Right cardiac atrium (tissue), 5 donors: Measurements from ENCODE around the gene STK39. TPM values are rescaled to one million over a fixed set of nuclear protein-coding genes. Genes with fewer than 3 reads are reported as not detected.
"Not testable (repeated sequence)": the region's sequence is repeated elsewhere in the genome, so short reads cannot be mapped to it uniquely, and the experiment has no call there.

Experiments used
- ATAC-seq, 2 donors: fragments of 200-7000 bp; cut with Tn5 transposase; one replicate each; pipeline versions ENCODE4 v1.8.0 to v1.9.1; 2020; ENCODE audit warnings: moderate library complexity in 2 of 2, mild to moderate bottlenecking in 1 of 2
- DNase-seq, 3 donors: peaks; one replicate each; pipeline ENCODE4 v3.0.0-alpha.2; 2020
- H3K27ac ChIP-seq: one replicate; pipeline ENCODE4 v1.5.1; 2013; ENCODE audit warnings: mild to moderate bottlenecking, low read length, control low read depth, moderate library complexity
- H3K27me3 ChIP-seq: one replicate; pipeline ENCODE4 v1.6.1; 2013; ENCODE audit not compliant: control insufficient read depth, insufficient read depth
- H3K4me1 ChIP-seq: one replicate; pipeline ENCODE4 v1.6.1; 2013; ENCODE audit warnings: low read length; ENCODE audit not compliant: control insufficient read depth, insufficient read depth
- H3K4me3 ChIP-seq: one replicate; pipeline ENCODE4 v1.5.1; 2013; ENCODE audit warnings: low read length, control low read depth
- H3K9me3 ChIP-seq: one replicate; pipeline ENCODE4 v1.6.1; 2013; ENCODE audit warnings: low read length; ENCODE audit not compliant: control insufficient read depth
- WGBS: extraction: QIAGEN DNeasy Blood & Tissue Kit; methylation state at CpG from one replicate; pipeline ENCODE4 v1.1.7; 2013; 5-methylcytosine and 5-hydroxymethylcytosine counted together
- intact Hi-C, 4 donors: fragments of 100-400 bp; cut with DNase I; formaldehyde crosslinking; loops; one replicate each; pipeline versions ENCODE4 v1.11.0 to v1.14.0; 2022 to 2023
- polyA plus RNA-seq: library from polyadenylated mRNA; stranded (reverse); fragments of 200-250 nt; gene quantifications from one replicate; pipeline ENCODE4 v1.2.3, GENCODE V29; 2013
- total RNA-seq, 4 donors: library from RNA; stranded (reverse); fragmentation: NEBNext Ultra II Directional; extraction: Animal tissue kit (Norgen Biotek cat#: 25700); gene quantifications; one replicate each; pipeline ENCODE4 v1.2.1, GENCODE V29; 2021
- donor health status: healthy with polysubstance abuse.
- donor health status: DM: no; HTN: yes; CAD: no.
- donor health status: DM: no; HTN: no; CAD: no.
- donor health status: DM: no; HTN: yes; CAD: no; lungs with severe emphysema.
- donor health status: DM: yes; HTN: yes; CAD: no.

The STK39 gene
- total and polyA plus RNA-seq, 5 donors, result 9.0 to 10.5 (median 10.2) TPM

DNA sequence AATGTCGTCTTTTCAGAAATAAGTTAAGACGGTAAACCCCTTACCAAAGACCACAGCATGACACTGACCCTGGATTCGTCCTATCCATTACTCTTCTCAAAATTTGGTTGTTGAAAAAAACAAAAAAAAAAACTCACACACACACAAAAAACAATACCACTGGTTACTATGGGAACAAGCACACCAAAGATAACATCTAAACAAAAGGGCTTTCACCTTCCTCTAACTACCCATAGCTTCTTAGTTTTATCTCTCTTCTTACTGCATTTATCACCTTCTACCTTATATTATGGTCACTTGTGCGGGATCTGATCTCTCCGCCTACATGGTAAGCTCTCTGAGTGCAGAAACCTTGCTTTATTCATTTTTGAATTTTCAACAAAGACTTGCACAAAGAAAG, 192.7 kb downstream of the STK39 start:
- H3K4me3 ChIP-seq, result no peak overlapping the region
- intact Hi-C loops, result no loop called here
- 85% methylated on average over 5 of the region's 5 CpGs for WGBS

DNA sequence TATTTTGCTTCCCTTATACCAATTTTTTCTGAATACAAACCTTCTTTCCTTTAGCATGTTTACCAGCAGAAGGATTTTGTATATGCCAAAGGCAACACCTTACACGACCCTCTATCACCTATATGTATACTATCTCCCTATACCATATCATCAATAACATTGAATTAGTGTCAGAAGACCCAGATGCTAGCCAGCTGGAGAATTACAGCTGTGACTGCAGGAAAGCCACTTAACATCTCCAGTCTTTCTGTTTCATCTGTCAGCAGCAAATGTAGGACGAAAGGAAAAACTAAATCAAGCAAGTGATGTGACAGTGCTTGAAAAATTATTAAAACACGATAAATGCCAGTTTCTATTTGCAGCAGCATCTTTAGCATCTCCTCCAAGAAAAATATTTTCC, 193.7 kb downstream of the STK39 start:
- intact Hi-C loops, result no loop called here
- H3K4me3 ChIP-seq, result no peak overlapping the region
- 80% methylated on average over 3 of the region's 3 CpGs for WGBS

More for the DNA sequence above, 192.7 kb downstream of the STK39 start:
- Histone ChIP-seq H3K9me3 (no peaks in the 10 kb centered on the region), H3K27ac (no peak overlapping the region), H3K4me1 (no peaks in the 10 kb centered on the region), H3K27me3 (no peaks in the 10 kb centered on the region)
- ATAC-seq (no peak), DNase-seq (no peak)

DNA sequence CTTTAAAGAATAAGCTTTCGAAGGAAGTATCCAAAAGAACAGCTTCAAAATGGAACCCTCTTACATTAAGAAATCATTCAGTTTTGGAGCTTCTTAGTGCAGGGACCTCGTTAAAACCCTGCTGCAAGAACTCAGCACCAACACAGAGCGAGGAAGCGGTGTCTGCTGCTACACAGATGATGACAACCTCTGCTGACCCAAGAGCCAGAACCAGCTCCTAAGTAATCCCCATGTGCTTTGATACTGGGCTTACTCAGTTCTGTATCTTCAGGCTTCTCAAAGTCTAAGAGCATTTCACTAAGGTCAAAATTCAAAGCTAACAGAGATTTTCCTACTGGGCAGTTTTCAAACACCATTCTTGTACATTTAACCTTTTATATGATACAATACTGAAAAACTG, 194.6 kb downstream of the STK39 start:
- Histone ChIP-seq H3K27ac (no peak overlapping the region), H3K27me3 (no peaks in the 10 kb centered on the region), H3K4me3 (no peak overlapping the region), H3K4me1 (no peaks in the 10 kb centered on the region), H3K9me3 (no peaks in the 10 kb centered on the region)
- WGBS, result 81% methylated on average over 4 of the region's 4 CpGs
- ATAC-seq, result no peak
- no peak for DNase-seq
- intact Hi-C loops, result no loop called here

More for the DNA sequence above, 193.7 kb downstream of the STK39 start:
- Histone ChIP-seq H3K27me3 (no peaks in the 10 kb centered on the region), H3K4me1 (no peaks in the 10 kb centered on the region), H3K9me3 (no peaks in the 10 kb centered on the region), H3K27ac (no peak overlapping the region)
- ATAC-seq (no peak), DNase-seq (no peak)

DNA sequence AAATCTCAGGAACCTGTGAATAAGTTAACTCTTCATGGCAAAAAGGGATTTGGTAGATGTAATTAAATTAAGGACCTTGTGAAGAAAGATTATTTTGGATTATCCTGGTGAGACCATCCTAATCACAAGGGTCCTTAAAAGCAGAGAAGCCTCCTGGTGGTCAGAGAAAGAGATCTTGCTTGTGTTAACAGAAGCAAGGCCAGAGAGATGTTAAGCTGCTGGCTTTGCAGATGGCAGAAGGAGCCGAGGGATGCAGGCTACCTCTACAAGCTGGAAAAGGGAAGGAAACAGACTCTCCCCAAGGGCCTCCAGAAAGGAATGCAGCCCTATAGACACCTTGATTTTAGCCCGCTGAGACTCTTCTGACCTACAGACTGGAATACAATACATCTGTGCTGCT, 197.0 kb downstream of the STK39 start:
- no peaks in the 10 kb centered on the region for H3K27me3 ChIP-seq
- intact Hi-C loops, result no loop called here
- H3K9me3 ChIP-seq, result no peaks in the 10 kb centered on the region
- H3K4me1 ChIP-seq, result no peaks in the 10 kb centered on the region
- H3K4me3 ChIP-seq, result no peak overlapping the region
- WGBS, result 76% methylated on average over 2 of the region's 2 CpGs
- no peak overlapping the region for H3K27ac ChIP-seq
- DNase-seq, result no peak
- no peak for ATAC-seq

DNA sequence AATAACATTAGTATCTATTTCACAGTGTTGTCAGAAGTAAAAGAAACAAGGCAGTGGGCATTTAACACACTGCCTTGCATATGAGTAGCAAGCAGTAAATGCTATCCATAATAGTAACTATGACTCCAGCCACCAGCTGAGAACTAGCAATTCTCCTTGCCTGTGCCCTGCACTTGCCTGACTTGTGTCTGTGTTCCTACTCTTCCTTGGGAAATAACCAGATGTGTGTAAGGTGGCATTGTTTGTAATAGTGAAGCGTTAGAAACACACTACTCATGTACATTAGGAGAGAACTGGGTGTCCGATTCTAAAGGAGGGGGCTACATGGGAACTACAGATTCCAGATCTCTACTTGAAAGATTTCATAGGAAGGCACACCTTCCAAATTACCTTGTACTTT, 197.8 kb downstream of the STK39 start:
- WGBS, result 97% methylated on average over 2 of the region's 2 CpGs
- intact Hi-C loops, result no loop called here
- DNase-seq, result no peak
- ATAC-seq, result no peak
- Histone ChIP-seq H3K4me1 (no peaks in the 10 kb centered on the region), H3K27me3 (no peaks in the 10 kb centered on the region), H3K4me3 (no peak overlapping the region), H3K27ac (no peak overlapping the region), H3K9me3 (no peaks in the 10 kb centered on the region)

DNA sequence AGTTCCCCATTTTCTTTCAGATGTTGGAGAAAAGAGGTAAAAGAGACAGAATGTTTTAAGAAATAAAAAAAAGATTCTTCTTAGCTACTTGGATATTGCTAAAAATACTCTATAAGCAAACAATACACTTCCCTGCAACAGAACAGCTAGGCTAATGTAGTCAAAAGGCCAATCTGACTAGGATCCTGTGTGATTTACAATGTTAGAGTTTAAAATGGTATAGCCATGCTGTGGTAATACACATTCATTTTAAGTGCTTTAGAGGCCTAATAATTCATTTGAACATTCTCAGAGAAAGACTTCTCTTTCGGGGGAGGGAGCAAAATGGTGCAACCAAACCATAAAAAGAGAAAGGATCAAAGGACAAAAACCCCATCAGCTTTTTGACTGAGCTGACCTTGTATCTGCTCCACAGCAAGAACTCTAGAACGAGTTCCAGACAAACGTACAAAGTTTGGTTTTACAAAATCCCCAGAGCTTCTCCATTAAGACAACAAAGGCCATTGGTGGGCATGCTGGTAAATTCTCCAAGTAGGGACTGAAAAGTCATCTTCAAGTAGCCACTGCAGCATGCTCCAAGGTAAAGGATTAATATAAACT, 200.2 kb downstream of the STK39 start:
- WGBS, result 87% methylated on average over 3 of the region's 3 CpGs
- intact Hi-C loops, result no loop called here
- Histone ChIP-seq H3K9me3 (no peaks in the 10 kb centered on the region), H3K27me3 (no peaks in the 10 kb centered on the region), H3K4me1 (no peaks in the 10 kb centered on the region), H3K27ac (no peak overlapping the region), H3K4me3 (no peak overlapping the region)
- DNase-seq (no peak), ATAC-seq (no peak)

DNA sequence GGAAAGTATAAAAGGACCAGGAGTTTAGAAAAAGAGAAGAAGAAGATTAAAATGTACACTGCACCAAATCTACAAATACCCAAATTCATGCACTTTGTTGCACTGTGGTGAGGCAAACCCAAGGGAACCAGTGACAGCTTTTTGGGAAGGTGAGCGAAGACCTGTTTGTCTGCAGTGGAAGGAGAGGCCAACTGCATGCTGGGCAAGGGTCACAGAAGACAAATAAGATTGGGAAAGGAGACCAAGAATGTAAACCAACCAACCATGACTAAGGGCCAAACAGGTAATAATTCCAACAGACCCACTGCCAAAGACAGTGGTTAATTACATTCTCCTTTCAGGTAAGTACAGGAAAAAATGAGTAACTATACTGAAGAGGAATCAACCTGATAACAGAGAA, 202.8 kb downstream of the STK39 start:
- intact Hi-C loops, result no loop called here
- H3K4me1 ChIP-seq, result no peaks in the 10 kb centered on the region
- DNase-seq (no peak), ATAC-seq (no peak)
- H3K27ac ChIP-seq, result no peak overlapping the region
- H3K27me3 ChIP-seq, result no peaks in the 10 kb centered on the region
- no peaks in the 10 kb centered on the region for H3K9me3 ChIP-seq
- 100% methylated on average over 1 of the region's 1 CpG for WGBS
- H3K4me3 ChIP-seq, result no peak overlapping the region

DNA sequence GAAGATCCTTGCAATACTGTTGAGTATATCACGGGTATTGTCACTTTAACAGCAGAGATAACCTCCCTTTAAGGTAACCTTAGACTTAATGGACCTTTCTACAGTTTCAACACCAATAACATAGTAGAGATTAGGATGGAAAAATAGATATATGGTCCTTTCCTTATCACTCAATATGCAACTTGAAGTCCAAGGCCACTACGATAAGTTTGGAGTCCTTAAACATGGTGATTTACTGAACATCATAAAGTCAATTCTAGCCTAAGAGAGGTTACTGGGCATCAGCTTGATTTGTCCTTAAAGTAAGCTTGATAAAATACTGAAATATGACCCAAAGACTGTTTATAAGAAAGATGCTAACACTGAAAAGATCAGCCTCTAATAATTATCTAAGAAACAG, 203.2 kb downstream of the STK39 start:
- Histone ChIP-seq H3K27ac (no peak overlapping the region), H3K9me3 (no peaks in the 10 kb centered on the region), H3K27me3 (no peaks in the 10 kb centered on the region), H3K4me3 (no peak overlapping the region), H3K4me1 (no peaks in the 10 kb centered on the region)
- ATAC-seq (no peak), DNase-seq (no peak)
- WGBS, result 81% methylated on average over 2 of the region's 2 CpGs
- intact Hi-C loops, result no loop called here

DNA sequence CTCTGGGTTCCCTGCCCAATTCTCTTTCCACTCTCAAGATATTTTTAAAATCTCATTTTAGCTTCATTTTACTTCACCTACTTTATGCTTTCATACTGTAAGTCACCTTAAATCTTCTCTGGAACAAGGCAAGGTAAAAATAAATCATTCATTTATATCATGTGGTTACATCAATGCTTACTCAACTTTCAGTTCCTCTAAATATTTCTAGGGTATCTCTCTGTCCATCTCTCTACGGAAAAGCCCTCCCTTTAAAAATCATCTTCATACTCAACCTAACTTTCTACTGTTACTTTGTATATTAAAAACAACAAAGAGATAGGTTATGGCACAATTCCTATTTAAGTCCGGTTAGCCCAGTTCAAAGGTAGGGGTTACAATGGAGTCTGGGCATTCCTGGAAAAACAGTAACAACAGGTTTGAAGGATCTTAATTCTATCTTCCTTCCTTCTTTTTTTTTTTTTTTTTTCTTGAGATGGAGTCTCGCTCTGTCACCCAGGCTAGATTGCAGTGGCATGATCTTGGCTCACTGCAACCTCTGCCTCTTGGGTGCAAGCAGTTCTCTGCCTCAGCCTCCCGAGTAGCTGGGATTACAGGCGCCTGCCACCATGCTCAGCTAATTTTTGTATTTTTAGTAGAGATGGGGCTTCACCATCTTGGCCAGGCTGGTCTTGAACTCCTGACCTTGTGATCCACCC, 205.1 kb downstream of the STK39 start:
- H3K27me3 ChIP-seq, H3K4me3 ChIP-seq, DNase-seq, intact Hi-C loops, H3K4me1 ChIP-seq, H3K27ac ChIP-seq, H3K9me3 ChIP-seq, ATAC-seq: not testable (repeated sequence)
- 91% methylated on average over 5 of the region's 5 CpGs for WGBS

DNA sequence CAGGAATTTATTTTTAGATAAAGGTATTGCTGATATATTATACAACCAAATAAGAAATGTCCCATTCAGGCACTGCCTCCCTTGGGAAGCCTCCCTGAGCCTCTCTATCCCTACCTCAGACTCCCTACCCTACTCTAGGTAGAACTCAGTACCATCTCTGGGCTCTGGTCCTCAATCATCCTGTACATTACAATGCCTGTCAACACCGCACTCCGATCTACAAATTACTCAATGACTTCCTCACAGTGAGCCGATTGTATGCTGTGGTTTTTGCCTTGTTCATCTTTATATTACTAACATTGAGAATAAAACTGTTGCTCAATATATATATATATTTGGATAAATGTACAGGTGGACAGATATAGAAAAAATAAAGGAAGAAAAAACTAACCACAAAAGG, 207.5 kb downstream of the STK39 start:
- H3K4me3 ChIP-seq, result no peak overlapping the region
- WGBS, result 86% methylated on average over 3 of the region's 3 CpGs
- ATAC-seq, result no peak
- DNase-seq, result no peak
- intact Hi-C loops, result no loop called here
- H3K27ac ChIP-seq, result no peak overlapping the region
- H3K4me1 ChIP-seq, result no peaks in the 10 kb centered on the region
- no peaks in the 10 kb centered on the region for H3K9me3 ChIP-seq
- no peaks in the 10 kb centered on the region for H3K27me3 ChIP-seq

DNA sequence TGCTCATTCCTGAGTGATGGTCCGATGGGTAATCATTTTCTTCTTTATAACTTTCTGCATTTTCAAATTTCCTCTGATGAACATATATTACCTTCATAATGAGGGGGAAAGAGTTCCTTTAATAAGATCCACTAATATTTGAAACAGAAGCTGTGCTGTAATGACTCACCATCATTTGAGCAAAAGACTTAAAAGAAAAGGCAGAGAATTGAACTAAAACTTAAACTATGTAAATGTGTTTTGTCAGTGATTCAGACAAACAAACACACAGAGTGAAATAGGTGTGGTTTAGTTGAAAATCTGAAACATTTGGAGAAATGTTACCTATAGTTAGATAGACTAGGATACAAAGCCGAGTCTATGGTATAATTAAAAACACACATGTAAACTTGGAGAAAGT, 209.6 kb downstream of the STK39 start:
- Histone ChIP-seq H3K4me1 (no peaks in the 10 kb centered on the region), H3K27me3 (no peaks in the 10 kb centered on the region), H3K27ac (no peak overlapping the region), H3K9me3 (no peaks in the 10 kb centered on the region), H3K4me3 (no peak overlapping the region)
- DNase-seq, result no peak
- 97% methylated on average over 2 of the region's 2 CpGs for WGBS
- intact Hi-C loops, result no loop called here
- ATAC-seq, result no peak

DNA sequence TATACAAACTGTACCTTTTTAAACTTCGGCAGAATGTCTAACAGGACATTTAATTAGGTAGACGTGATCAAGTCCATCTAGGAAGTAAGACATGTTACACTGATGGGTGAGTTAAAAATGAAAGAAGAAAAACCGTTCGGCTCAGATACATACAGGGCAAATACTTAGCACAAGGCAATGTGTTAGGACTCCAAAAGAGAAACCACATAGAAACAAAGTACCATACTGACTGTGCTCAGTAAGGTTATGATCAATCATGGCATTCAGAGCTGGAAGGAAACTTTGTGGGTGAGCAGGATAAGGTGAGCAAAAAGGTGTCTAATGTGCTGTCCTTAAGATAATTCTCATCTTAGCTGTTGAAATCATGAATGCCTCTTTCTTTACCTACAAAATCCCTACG, 211.9 kb downstream of the STK39 start:
- H3K9me3 ChIP-seq, result no peaks in the 10 kb centered on the region
- no peaks in the 10 kb centered on the region for H3K27me3 ChIP-seq
- no peaks in the 10 kb centered on the region for H3K4me1 ChIP-seq
- intact Hi-C loops, result no loop called here
- ATAC-seq (no peak), DNase-seq (no peak)
- H3K4me3 ChIP-seq, result no peak overlapping the region
- 93% methylated on average over 5 of the region's 5 CpGs for WGBS
- H3K27ac ChIP-seq, result no peak overlapping the region
